KOPT-K1 (cell line): ENCODE data around the gene TMEM238L.
"Not testable (repeated sequence)": the region's sequence is repeated elsewhere in the genome, so short reads cannot be mapped to it uniquely, and the experiment has no call there.

ENCODE experiments used
- H3K27ac ChIP-seq: fragments of 200-600 bp; sonication (generic); 2 replicates; pipeline ENCODE4 v1.5.1; 2016; ENCODE audit warnings: antibody characterized with exemption, mild to moderate bottlenecking, low read depth, low read length; ENCODE audit not compliant: poor library complexity, severe bottlenecking
- H3K36me3 ChIP-seq: fragments of 200-600 bp; sonication (generic); 2 replicates; pipeline ENCODE4 v1.5.1; 2017; ENCODE audit warnings: antibody characterized with exemption, mild to moderate bottlenecking, low read length, moderate library complexity; ENCODE audit not compliant: insufficient read depth
- H3K9me3 ChIP-seq: fragments of 200-600 bp; sonication (generic); 2 replicates; pipeline ENCODE4 v1.5.1; 2017; ENCODE audit warnings: antibody characterized with exemption, low read length, mild to moderate bottlenecking; ENCODE audit not compliant: insufficient read depth, poor library complexity, severe bottlenecking

Gene TMEM238L, protein sequence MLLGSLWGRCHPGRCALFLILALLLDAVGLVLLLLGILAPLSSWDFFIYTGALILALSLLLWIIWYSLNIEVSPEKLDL

GRCh38 chr17:10803830-10804475, at the start of gene TMEM238L:
Gene TMEM238L, minus strand, starts transcription at chr17:10804099. Its CDS starts 136 bp downstream, at chr17:10803963.
- Histone ChIP-seq H3K36me3 (no peaks in the 10 kb centered on the region), H3K27ac (no peak within 1 kb of the TSS), H3K9me3 (no peaks in the 10 kb centered on the region)

- H3K27ac ChIP-seq, H3K36me3 ChIP-seq, H3K9me3 ChIP-seq: not testable (repeated sequence)
Measured at GRCh38 chr17:10846636-10847035, 42.7 kb upstream of the TMEM238L start.

DNA sequence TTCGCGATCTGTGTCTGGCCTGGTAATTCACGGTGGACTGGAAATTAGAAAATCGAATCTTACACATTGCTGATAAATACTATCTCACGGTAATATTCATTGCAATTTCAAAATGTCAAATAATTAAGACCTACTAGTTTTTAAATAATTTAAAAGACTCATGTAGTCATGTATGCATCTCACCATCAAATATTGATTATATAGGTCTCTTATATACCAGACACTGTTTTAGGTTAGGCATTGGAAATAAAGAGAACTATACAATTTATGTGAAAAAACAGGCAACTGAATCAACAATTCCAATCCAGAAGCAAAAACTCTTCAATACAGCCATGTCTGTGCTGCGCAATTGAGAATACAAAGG, 41.5 kb upstream of the TMEM238L start:
- Histone ChIP-seq H3K27ac (no peak overlapping the region), H3K9me3 (no peaks in the 10 kb centered on the region), H3K36me3 (no peaks in the 10 kb centered on the region)

DNA sequence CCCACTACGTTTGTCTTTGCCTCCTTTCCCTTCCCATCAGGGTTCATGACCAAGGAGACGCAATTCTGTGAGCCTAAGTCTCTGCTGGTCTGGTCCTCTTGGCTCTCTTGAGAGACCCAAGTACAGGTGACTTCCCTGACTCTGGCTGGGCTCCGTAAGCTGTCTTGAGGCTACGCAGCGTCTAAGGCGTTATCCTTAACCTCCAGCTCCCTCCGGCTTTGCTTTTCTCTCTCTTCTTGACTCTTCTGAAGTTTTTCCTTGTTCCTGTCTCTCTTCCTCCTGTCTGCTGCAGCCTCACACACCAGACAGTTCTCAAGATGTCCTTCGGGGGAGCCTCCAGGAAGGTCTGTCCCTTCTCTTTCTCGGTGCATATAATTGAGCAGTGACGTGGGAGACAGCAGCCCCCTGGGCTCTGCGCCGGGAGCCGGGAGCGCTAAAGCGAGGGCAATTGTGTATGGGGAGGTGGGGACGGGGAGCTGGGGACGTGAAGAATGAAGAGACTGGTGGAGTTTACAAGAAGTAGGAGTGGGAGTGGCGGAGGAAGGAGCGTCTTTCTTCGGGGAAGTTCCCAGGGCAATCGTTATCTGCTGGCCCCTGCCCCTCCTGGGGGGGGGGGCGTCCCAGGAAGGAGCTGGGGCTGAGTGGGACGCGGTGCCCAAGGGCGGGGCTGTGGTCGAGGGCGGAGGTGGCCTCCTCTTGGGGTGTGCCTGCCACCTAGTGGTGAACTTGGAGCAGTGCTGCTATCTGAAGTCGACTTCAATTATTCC, 40.9 kb upstream of the TMEM238L start:
- H3K36me3 ChIP-seq, result no peaks in the 10 kb centered on the region
- H3K27ac ChIP-seq, result no peak overlapping the region

DNA sequence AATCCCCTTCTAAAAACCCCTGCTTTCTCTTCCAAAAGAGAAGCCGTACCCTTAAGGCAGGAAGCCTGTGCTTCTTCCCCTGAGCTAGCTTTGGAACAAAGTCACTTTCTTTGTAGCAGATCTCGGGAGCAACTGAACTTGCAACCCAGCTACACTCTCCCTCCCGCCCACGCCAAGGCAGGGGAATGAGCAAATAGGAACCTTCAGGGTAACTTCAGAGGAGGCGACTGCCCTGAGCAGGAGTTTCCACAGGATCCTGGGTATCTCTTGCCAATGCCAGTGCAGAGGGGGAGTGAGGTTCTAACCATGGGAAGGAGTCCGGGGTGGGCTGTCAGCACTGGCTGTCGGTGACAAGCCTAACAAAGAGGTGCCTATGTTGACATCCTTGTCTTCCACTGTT, 39.9 kb upstream of the TMEM238L start:
- H3K27ac ChIP-seq, result no peak overlapping the region
- no peaks in the 10 kb centered on the region for H3K36me3 ChIP-seq
- no peaks in the 10 kb centered on the region for H3K9me3 ChIP-seq

More for the DNA sequence above, 40.9 kb upstream of the TMEM238L start:
- no peaks in the 10 kb centered on the region for H3K9me3 ChIP-seq

DNA sequence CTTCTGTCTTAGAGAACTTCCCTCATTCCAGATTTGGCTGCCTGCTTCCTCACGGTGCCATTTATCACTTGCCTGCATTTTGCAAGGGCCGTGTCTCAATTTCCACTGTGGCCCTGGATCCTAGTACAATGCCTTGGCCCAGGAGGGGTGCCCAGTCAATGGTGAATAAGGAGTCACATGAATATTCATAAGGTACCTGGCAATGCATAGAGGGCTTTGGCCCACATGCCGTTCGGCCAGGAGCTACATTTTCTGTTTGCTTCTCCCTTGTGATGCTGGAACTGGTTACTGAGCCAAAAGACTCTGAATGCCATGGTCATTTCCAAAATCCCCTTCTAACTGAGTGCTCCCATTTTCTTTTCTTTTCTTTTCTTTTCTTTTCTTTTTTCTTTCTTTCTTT, 38.8 kb upstream of the TMEM238L start:
- no peak overlapping the region for H3K27ac ChIP-seq
- H3K36me3 ChIP-seq, result no peaks in the 10 kb centered on the region
- no peaks in the 10 kb centered on the region for H3K9me3 ChIP-seq

- Histone ChIP-seq H3K27ac (no peak overlapping the region), H3K9me3 (no peaks in the 10 kb centered on the region), H3K36me3 (no peaks in the 10 kb centered on the region)
Measured at GRCh38 chr17:10838682-10839081, 34.8 kb upstream of the TMEM238L start.

DNA sequence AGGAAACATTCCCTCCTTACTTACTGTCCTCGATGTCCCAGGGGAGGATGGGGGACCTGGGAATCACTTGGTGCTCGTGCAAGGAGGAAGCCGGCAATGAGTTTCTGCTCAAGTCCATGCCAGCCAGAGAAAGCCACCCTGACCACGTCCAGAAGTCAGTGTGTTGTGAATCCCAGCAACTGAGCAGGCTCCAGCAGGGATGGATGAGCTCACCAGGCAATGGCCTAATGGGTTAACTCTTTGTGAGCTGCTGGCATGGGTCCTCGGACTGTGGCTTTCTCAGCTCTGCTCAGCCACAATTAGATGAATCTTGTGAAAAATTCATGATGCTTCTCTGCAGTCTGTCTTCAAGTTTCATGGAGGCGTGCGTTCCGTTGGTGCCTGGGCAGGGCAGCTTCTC, 34.0 kb upstream of the TMEM238L start, which contains the start of gene PIRT:
Gene PIRT, minus strand, starts transcription at position 167 of the 400 bp plus-strand sequence. CDS start 12,442 bp downstream, outside the sequence.
- H3K27ac ChIP-seq, result no peak within 1 kb of the TSS
- H3K9me3 ChIP-seq, result no peaks in the 10 kb centered on the region
- H3K36me3 ChIP-seq, result no peaks in the 10 kb centered on the region

DNA sequence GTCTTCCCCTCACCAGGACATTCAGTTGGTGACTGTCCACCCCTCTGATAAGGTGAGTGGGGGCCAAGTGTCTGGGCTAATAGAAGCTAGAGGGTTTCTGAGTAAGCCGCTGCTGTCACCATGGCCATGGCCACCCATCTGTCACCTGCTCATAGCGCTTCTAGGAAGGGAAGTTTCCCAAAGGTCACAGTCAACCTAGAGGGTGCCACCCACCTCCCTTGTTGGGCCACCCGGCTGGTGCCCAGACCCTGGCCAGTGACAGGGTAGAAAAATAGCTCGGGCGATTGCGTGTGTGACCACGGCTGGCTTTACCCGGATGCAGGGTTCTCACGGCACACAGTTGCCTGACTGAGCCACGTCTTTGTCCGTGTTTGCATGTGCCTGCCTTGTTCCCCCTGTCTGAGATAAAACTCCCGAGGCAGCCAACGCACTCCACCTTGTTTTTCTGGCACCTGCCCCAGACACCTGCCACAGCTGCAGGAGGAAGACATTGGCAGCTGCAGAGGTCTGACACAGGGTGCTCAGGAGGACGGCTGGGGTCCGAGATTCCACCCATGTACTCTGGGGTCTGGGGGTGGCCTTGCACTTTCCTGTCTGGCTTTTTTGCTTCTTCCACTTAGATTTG, 33.2 kb upstream of the TMEM238L start:
- Histone ChIP-seq H3K27ac (no peak overlapping the region), H3K36me3 (no peaks in the 10 kb centered on the region), H3K9me3 (no peaks in the 10 kb centered on the region)

DNA sequence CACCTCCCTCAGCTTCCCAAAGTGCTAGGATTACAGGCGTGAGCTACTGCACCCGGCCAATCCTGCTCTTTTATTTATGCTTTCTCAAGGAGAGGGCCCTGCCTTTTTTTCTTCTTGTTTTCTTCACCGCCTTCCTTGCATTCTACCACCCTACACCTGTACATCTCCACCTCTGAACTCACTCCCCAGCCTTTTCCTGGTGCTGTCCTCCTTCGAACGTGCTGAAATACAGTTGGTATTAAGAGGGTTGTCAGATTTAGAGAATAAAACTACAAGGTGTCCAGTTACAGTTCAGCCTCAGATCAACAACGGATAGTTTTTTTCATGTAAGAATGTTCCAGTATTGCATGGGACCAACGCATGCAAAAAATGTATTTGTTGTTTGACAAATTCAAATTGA, 32.2 kb upstream of the TMEM238L start:
- Histone ChIP-seq H3K9me3 (no peaks in the 10 kb centered on the region), H3K36me3 (no peaks in the 10 kb centered on the region), H3K27ac (no peak overlapping the region)

DNA sequence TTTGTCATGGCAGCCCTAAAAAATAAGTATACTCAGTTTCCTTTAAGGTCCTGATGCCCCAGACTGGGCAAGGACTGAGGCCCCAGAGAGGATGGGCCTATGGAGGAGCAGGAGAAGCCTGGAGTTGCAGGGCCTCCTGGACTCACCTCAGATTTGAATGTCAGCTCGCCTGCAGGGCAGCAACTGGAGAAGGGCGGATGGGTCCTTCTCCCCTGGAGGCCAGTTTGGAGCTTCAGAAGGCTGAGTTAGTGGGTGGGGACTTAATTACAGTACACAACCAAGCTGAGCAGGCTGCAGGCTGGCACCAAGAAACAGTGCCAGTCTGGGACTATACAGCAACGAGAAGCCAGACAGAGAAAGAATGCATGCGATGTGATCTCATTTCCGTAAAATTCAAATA, 27.8 kb upstream of the TMEM238L start:
- no peaks in the 10 kb centered on the region for H3K9me3 ChIP-seq
- H3K27ac ChIP-seq, result no peak overlapping the region
- no peaks in the 10 kb centered on the region for H3K36me3 ChIP-seq

DNA sequence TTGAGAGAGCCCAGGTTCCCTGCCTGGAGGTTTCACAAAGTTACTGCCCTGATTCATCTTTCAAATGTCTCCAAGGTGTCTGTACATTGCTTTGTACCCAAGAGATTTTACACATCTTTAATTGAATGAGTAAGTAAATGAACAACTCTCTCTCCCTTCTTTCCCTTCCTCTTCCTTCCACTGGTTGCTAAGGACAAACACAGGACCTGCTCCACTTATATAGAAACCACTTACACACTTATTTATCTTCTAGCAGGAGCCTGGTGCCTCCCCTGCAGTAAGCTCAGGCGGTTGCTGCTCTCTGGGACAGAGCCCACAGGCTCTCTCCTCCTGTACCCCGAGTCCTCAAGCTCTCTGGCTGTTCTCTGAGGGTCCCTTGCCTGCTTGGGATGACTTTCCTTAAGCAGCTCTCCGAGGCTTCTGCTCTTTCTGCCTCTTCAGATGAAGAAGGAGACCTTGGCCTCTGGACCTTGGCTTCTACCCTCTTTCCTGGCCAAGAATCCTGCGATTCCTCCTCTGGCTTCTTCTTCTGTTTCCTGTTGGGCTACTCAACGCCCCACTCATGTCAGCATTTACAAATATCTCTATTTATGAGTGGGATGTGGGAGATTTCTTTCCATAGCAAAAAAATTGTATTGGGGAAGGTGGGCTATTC, 24.1 kb upstream of the TMEM238L start:
- no peaks in the 10 kb centered on the region for H3K36me3 ChIP-seq
- no peaks in the 10 kb centered on the region for H3K9me3 ChIP-seq
- H3K27ac ChIP-seq, result no peak overlapping the region

DNA sequence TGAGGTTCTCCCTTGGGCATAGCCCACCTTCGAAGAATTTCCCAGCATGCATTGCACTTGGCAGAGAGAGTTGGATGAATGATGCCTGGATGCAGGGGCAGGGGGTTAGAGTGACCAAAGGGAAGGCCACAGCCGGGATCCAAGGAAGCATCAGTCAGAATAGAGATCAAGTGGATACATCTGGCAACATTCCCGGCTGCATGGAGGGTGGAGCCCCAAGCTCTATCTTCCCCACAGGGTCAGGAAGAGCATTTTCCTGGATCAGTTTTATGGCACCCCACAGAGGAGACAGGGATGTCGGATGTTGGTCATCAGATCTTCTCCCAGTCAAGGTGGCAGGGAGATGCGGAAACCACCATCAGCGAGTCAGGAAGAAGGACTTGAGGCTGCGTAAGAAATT, 21.0 kb upstream of the TMEM238L start:
- no peak overlapping the region for H3K27ac ChIP-seq
- H3K9me3 ChIP-seq, result no peaks in the 10 kb centered on the region
- no peaks in the 10 kb centered on the region for H3K36me3 ChIP-seq

- Histone ChIP-seq H3K36me3 (no peaks in the 10 kb centered on the region), H3K9me3 (no peaks in the 10 kb centered on the region), H3K27ac (no peak overlapping the region)
Measured at GRCh38 chr17:10821770-10822169, 17.9 kb upstream of the TMEM238L start.

GRCh38 chr17:10821054-10821453, 17.2 kb upstream of the TMEM238L start:
- no peaks in the 10 kb centered on the region for H3K9me3 ChIP-seq
- H3K27ac ChIP-seq, result no peak overlapping the region
- H3K36me3 ChIP-seq, result no peaks in the 10 kb centered on the region
